Right hindlimb (tissue), 1 donor: ENCODE results near the gene ZNF594.
"Not testable (repeated sequence)": the region's sequence is repeated elsewhere in the genome, so short reads cannot be mapped to it uniquely, and the experiment has no call there.

Experiments used
- DNase-seq: peaks from one replicate; pipeline ENCODE4 v3.0.0-alpha.2; 2018

The ZNF594 gene

GRCh38 chr17:5200360-5200759, 8.7 kb upstream of the ZNF594 start:
- DNase-seq = no peak

GRCh38 chr17:5198472-5198871, 6.8 kb upstream of the ZNF594 start:
- DNase-seq = no peak

GRCh38 chr17:5194346-5194745, 2.7 kb upstream of the ZNF594 start:
- DNase-seq = no peak

- no peak for DNase-seq
These were observed 7.4 kb downstream of the ZNF594 start for GRCh38 chr17:5184288-5184687.

GRCh38 chr17:5183410-5183793, 8.3 kb downstream of the ZNF594 start:
- no peak for DNase-seq

GRCh38 chr17:5182597-5183409, 8.9 kb downstream of the ZNF594 start:
- DNase-seq = no peak

GRCh38 chr17:5181509-5182305, 10.0 kb downstream of the ZNF594 start:
- DNase-seq = no peak

- DNase-seq = no peak
These were observed 12.7 kb downstream of the ZNF594 start for GRCh38 chr17:5179003-5179402.

- DNase-seq = not testable (repeated sequence)
These were observed 16.6 kb downstream of the ZNF594 start for GRCh38 chr17:5175027-5175426.

GRCh38 chr17:5165791-5166564, 25.7 kb downstream of the ZNF594 start:
- DNase-seq = not testable (repeated sequence)

- no peak for DNase-seq
These were observed 27.2 kb downstream of the ZNF594 start for GRCh38 chr17:5164436-5164835.

- not testable (repeated sequence) for DNase-seq
These were observed 29.9 kb downstream of the ZNF594 start for GRCh38 chr17:5161793-5162192.

- not testable (repeated sequence) for DNase-seq
These were observed 31.0 kb downstream of the ZNF594 start for GRCh38 chr17:5160702-5161101.

- DNase-seq = not testable (repeated sequence)
These were observed 45.5 kb downstream of the ZNF594 start for GRCh38 chr17:5146122-5146521.

- not testable (repeated sequence) for DNase-seq
These were observed 48.8 kb downstream of the ZNF594 start for GRCh38 chr17:5142877-5143276.

- DNase-seq = no peak
These were observed 52.3 kb downstream of the ZNF594 start for GRCh38 chr17:5139458-5139732.

- no peak for DNase-seq
These were observed 52.8 kb downstream of the ZNF594 start for GRCh38 chr17:5138616-5139457.

GRCh38 chr17:5138198-5138544, 53.5 kb downstream of the ZNF594 start:
- DNase-seq = not testable (repeated sequence)

GRCh38 chr17:5137511-5138197, 54.0 kb downstream of the ZNF594 start:
- DNase-seq = not testable (repeated sequence)

GRCh38 chr17:5136580-5137412, 54.9 kb downstream of the ZNF594 start:
- not testable (repeated sequence) for DNase-seq
